GM03348 (cell line): ENCODE data around the gene MOG.

Experiments used
- DNase-seq: peaks from one replicate; pipeline ENCODE4 v3.0.0; 2012; ENCODE audit warnings: low spot score

The MOG gene

DNA sequence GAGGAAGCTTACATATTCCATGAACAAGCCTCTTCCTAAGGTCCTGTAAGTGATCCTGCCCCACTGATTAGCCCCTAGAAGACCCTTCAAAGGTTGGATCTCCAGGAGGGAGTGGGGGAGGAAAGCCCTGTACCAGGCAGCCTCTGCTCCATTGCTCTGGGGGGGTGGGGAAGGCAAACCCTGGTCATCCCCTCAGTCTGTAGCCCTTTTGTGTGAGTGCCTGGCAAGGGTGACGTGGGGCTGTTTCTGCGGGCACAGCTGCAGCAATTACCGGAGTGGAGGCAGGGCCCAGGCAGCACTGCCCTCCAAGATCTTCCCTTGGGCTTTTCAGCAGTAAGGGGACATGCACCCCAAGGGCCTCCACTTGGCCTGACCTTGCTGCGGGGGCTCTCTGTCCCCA is at the start of gene MOG:
Gene MOG (plus strand): TSS at position 295 of the 400 bp plus-strand sequence. CDS start 118 bp downstream, outside the sequence.
- DNase-seq = no peak

DNA sequence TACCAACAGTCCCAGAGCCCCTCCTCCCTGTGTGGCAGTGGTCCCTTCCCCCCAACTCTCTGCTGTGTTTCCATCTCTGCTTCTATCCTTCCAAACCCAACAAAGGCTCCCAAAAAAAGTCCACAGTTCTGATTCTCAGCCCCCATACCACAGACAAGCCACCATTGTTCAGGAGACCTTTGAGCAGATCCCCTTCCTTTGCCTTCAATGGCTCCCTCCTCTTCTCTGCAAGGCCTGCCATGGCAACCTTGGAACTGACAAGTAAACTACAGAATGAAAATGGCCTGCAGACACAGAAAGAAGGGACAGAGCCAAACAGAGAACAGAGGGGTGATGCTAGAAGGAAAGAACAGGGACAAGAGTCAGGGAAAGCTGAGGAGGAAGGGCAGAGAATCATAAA is 48.8 kb upstream of the MOG start:
- no peak for DNase-seq

DNA sequence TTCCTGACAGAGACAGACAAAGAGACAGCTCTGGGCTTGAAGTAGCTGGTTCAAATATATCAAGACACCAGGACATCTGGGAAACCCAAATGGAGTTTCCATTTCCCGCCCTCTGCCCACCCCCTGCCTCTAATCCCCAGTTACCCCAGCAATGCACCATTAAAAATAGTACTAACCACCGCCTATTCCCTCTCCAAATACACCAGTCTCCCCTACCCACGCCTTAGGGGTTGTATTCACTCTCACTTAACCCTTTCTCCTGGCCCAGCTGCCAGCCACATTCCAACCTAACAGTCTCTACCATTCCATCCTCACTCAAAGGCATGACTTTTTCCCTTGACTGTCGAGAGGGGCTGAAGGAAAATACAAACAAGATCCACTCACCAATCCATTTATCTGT is 46.4 kb upstream of the MOG start:
- no peak for DNase-seq

DNA sequence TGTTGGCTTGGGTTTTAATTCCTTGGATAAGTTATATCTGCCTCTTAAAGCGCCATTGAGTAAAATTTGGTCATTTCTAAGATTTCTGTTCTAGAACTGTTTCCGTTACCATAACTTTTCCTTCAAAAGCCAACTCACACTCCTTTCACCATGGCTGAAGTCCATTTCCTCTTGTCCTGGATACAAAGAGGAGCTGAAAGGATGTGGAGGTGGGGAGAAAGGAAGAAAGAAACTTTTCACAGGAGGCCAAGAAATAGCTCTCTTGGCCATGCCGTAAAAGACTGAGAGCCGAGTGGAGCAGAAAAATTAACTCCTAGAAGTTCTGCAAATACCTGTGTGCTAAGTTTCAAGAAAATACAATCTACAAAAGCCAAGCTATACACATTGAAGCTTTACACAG is 45.5 kb upstream of the MOG start:
- no peak for DNase-seq

DNA sequence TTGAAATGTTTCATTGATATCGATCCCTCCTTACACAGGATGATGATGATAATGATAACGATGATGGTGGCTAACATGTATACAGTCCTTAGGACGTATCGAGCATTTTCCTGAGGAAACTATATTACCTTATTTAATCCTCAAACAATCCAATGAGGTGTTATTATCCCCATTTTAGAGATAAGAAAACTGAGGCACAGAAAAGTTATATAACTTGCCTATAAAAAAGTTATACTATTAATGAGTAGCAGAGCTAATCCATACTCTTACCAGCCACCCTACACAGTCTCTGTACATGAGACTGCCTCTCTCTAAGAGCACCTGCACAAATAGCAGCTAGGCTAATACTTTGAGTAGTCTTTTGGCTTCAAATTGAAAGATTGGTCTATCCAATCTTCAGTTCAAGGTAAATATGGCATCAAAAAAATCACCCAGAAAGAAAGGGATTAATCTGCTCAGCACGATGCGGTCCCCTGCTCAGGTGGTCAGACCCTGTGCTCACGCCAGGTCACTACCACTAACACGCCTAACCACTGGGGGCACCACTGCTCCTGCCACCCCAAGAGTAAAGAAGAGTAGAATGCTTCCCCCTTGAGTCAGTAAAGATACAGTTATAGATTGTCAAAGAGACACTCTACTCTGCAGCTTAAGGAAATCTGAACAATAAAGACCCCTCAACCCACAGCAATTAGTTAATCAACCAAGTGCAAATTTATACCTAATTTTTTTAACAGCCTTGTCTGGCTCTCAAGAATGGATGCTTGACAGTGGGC is 38.9 kb upstream of the MOG start:
- DNase-seq = no peak

DNA sequence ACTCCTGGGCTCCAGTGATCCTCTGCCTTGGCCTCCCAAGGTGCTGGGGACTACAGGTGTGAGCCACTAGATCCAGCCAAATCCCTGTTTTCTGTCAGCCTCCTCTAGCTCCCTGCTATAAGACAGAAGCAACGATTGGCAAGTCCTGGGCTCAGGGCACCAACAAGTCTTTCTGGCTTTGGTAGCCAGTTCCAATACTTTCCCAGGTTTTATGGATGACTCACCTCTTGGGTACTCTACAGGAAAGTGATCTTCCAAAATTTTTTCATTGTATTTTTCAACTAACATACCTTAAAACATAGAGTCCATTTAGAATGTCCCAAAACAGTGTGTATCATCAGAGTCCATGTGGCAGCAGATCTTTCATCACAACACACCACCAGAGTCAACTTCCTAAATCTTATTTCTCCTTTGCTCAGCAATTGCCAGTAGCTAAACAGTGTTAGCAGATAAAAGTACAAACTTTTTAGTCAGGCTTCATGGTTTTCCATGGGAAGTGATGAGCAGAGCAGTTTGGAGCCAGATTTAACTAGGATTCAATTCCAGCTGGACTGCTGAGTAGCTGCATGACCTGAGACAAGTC is 37.2 kb upstream of the MOG start:
- DNase-seq = no peak

DNA sequence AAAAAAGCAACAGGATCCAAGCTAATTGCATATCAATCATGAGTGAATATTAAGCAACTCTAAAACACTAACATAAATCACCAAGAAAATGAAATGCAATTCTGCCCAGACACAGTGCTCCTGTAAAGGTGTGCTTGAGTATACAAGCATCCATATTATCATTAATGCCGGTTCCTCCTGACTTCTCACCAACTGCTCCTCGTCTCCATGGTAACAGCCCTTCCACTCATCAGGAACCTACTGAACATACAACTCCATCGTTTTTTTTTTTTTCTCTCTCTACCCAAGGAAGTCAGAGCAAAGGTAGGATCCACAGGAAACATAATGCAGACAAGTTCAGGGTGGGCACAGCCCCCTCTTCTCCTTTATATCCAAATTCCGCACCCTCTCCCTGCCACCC is 36.3 kb upstream of the MOG start:
- no peak for DNase-seq

DNA sequence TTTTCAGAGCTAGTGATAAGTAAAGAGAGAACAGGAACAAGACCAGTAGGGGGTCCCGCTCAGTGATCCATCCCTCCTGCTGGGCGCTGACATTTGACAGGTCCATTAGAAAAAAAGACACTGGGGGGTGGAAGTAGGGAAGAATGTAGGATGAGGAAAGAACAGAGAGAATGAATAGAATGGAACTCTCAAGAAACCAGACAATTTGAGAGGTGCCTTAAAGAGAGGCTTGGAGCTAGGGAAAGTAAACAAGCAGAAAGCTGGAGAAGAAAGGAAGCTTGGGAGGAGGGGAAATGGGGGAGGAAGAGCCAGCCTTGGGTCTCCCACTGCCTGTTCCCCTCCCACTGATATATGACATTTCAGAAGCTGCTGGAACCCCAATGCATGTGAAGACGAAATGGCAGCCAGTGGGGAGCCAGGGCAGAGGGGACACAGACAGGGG is 32.4 kb upstream of the MOG start:
- no peak for DNase-seq

DNA sequence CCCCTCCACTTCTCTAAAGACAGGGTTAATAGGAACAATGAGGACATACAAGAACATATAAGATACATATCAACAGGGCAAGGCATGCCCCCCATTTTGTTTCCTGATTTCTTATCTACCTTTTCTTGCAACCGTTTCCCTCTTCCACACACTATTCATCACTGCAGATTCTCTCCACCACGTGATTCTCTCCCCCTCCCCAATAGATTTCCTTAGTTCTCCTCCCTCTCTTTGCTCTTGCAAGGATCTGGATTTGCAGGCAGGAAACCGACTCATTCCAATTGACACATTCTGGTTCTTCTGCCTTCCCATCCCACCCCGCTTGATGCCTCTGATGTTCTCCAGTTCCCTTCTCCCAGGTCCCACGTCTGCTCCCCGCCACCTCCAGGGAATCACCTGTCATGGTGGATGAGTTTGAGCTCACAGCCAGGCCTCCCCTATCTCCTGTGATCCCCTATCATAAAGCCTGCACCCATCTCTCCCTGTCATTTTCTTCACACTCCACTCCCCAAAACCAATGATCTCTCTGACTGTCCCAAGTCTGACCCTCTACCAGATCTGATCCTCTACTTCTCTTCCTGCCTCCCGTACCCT is 31.5 kb upstream of the MOG start:
- no peak for DNase-seq

DNA sequence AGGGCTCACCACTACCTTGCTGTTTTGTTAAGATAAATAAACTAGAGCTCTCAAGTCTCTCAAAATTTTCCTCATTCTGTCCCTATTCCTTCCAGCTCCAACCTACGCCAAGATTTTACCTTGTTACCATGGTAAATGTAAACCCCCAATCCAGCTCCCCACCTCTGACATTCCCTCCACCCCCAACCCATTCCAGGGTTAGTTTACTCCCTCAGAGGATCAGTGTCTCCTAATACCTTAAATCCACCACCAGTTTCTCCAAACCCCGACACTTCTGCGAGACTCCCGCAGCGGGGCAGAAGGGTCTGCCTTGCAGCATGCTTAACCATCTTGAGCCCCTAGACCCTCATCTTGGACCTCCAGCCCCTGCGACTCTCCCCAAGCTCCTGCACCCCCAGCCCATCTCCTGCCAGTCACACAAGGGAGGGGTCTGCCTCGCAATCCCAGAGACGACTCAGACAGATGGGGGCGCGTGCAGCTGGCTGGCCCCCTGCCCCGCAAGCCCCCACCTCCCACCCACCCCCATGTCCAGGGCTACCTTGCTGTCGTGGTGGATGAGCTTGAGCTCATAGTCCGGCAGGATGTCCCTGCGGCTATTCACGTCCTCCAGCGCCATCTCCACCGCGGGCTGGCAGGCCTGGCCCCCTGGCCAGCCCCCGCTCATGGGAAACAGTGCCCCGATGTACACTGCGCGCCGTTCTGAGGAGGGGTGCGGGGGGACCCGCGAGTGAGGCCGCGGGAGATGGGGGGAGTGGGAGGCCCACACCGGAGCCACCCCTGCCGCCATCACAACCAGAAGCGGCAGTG is 29.7 kb upstream of the MOG start:
- DNase-seq = peak; percentile 20

DNA sequence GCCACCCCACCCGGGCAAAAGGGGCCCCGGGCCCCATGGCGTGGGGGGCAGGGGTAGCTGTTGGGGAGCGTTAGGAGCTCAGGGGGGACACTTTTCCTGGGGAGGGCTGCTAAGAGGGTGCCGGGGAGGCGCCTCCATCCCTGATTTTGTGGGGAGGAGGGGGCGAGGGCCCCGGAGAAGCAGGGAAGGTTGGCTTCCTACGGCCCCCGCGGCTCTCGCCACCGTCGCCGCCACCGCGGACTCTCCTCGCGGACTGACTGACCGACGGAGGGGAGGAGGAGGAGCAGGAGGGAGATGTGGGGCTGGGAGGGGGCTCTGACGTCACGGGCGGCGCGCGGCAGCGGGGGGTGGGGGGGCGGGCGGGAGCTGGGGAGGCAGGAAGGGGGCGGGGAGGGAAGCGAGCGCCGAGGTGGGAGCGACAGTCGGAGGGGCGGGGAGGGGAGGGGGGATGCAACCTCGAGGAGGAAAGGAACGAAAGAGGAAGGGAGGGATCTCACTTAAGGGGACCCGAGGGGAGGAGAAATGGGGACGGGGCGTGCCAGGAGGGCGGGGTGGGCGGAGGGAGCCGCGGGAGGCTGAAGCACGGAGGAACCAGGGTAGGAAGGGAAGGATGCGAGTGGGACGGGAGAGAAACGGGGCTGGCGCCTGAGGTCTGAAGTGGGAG is 29.0 kb upstream of the MOG start:
- peak; percentile 94 for DNase-seq

DNA sequence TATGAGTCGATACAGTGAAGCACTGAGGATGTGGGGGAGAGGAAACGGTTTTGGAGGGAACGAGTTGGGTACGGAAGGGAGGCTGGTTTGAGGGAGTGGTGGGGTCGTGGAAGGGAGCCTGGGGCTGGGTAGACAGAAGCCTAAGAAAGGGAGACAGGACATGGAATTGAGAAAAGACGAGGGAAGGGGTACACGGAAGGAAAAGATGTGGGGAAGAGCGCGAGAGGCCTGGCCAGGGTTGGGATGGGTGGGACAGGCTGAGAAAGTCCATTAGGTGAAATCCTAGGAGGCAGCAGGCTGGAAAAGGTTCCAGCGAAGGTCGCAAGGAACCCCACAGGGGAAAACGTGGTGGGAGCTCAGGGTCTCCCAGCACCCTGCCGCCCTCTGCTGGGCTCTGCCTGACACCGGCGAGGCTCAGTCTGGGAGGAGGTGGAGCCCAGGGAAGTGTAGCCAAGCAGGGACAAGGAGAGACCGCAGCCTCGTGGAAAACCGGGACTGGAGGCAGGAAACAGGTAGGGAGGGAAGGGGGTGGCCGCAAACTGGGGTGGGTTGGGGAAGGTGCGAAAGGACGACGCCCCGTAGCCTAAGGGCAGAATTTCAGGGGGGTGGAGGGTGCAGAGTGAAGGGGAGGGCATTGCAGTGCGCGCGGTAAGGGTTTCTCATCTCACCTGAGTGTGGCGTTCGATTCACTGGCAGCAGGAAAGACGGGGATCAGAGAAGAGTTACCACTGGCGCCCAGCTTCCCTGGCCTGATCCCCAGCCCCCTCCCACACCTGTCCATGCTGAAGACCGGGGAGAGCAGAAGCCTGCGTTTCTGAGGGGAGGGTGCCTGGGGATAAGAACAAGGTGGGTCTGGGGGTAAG is 28.2 kb upstream of the MOG start:
- DNase-seq = peak; percentile 91

DNA sequence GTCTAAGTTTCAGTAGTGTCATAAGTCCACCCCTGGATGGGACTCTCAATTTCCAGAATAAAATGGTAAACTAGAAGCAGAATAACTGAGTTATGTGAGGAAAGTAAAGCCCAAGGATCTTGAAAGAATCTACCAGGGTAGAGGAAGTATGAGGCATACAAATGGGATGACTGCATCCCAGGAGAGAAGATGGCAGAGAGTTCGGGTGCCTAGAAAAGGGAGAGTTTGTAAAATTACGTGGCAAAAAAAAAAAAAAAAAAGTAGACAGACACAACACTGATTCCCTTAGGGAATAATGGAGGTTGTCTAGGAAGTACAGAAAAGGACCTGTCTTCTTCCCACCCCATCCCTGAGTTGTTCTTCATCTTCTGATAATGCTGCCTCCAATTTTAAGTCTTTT is 27.3 kb upstream of the MOG start:
- no peak for DNase-seq

DNA sequence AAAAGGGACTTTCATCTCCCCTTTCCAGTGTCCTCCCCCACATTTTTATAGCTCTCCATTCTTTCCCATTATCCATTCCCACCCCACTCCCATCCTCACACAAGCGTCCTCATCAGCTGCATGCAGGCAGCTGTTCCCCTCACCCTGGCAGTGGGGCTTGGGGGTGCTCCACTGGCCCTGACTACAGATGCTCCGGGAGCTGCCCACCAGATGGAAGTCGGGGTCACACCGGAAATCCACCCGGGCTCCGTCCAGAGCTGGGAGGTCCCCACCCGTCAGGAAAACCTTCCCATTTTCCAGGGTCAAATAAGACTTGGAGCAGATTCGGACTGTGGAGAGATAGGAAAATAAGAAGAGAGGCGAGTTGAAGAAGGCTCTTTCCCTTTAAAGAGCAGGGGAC is 26.6 kb upstream of the MOG start:
- no peak for DNase-seq

DNA sequence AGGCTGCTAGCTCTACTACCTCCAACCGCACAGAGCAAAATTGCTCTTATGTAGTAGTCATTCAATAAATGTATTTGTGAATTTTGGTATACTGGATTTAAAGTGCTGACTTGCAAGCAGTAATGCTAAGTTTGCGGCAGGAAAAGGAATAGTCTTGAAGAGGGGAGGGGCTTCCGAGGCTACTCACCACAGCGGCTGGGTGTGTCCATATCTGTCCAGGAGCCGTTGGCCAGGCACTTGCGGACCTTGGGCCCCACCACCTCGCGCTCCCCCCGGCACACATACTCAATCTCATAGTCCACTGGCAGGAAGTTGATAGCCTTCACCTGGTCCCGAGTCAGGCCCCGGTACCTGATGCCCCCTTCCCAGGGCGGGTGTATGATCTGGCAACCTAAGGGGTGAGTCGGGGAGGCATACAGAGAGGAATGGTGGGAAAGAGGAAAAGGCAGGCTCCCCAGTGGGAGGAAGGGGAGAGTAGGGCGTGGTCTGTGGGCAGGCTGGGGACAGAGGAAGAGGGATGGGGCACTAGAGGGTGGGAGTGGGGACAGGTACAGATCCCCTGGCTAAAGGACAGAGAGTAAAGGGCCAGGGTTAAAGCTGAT is 25.6 kb upstream of the MOG start:
- DNase-seq = no peak

DNA sequence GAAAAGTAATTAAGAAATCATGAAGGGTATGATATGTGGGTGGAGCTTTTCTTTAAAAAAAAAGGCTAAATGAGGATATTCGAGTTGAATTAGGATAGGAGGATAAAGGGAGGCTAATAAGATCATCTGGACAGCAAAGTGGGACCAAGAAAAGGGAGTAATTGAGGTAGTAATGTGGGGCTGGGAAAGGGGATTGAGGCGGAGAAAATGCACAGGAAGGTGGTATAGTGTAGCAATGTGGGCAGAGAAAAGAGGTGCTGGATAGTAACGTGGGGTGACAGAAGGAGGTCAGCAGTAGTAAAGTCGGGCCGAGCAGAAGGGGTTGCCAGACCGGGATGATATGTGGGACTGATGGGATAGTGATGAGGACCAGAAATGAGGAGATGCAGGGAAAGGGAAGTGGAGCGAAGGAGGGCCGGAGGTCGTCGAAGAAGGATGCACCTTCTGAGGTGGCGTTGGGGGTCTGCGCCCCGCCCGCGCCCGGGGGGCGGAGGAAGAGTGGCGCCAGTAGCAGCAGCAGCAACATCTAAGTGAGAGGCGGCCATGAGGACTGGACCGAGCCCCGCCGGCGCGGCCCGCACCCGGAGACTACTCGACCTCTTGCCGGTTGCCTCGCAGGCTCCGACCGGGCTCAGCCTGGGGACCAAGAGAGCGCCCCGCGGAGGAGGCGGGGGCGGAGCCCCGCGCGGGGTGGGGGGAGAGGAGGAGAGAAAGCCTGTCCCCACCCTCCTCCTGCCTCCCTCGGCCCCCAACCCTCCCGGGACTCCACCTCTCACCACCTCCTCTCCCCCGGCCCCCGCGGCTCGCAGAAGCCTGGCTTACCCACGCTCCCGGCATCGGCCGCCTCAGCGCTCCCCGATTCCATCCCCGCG is 24.8 kb upstream of the MOG start:
- DNase-seq = peak; percentile 86

DNA sequence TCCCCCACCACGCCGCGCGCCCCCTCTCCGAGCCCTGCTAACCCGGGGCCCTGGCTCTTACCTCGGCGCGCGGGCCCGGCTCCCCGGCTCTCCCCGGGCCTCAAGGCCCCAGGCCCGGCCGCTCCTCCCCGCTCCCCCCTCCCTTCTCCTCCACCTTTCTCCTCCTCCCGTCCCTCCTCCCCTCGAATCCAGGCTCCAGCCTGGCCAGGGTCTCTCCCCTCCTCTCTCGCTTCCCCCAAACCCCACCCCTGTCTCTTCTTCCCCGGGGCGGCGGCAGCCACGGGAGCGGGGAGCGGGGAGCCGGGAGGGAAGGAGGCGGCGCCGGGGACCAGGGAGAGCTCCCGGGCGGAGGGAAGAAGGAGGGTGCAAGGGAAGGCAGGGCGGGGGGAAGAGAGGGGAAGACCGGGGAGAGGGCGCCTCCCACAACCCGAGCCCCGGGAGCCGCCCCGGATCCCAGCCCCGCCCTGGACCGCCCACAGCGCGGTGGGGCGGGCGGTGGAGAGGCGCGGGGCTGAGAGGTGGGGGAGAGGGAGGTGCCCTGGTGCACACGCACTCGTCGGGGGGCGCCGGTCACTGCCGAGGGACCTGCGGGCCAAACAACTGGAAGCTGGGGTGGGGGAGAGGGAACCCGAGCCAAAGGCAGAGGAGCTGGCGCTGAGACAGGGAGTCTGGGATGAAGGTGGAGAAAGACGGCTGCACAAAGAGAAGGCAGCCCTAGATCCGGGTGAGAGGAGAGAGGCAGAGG is 23.9 kb upstream of the MOG start, which contains the start of gene GABBR1:
Gene GABBR1 (minus strand): TSS at position 395 of the 745 bp plus-strand sequence. CDS start 798 bp downstream, outside the sequence.
- peak; percentile 99 for DNase-seq

DNA sequence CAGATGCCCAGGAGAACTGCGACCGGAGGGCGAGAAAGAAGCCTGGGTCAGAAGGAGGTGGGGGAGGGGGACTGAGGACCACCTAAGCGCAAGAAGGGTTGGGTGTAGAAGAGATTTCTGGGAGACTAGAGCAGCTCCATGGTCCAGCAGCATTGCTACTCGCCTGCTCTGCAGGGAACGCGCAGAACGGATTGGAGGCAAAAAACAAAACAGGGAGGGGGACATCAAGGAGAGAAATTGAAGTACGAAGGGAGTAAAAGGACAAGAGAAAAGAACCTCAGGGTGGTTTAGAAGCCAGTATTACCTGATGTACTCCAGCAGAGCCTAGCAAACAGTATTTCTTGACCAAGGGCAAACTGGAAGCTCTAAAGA is 23.4 kb upstream of the MOG start:
- DNase-seq = no peak

DNA sequence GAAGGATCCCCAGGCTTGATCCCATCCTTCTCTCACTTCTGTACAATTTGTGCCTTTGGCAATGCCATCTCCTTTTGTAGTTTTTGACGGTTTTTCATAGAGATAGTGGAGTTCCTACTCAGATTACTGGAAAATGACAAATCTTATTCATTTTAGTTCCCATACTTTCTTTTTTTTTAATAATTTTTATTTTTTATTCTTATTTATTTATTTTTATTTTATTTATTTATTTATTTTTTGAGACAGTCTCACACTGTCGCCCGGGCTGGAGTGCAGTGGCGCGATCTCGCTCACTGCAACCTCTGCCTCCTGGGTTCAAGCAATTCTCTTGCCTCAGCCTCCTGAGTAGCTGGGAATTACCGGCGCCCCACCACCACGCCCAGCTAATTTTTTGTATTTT is 19.6 kb upstream of the MOG start:
- DNase-seq = no peak
